IMR-90 (cell line): ENCODE measurements around the gene IFITM10.

Experiments used
- CEBPB ChIP-seq: IDR thresholded peaks from 2 replicates; pipeline ENCODE4 v1.6.1; 2012; ENCODE audit warnings: low read depth, low read length, improper control_type of control experiment
- CHD1 ChIP-seq: IDR thresholded peaks from 2 replicates; pipeline ENCODE4 v1.6.1; 2012; ENCODE audit warnings: low read depth, low read length, improper control_type of control experiment
- MAFK ChIP-seq: IDR thresholded peaks from 2 replicates; pipeline ENCODE4 v1.6.1; 2012; ENCODE audit warnings: low read depth, low read length, improper control_type of control experiment
- POLR2A ChIP-seq: IDR thresholded peaks from 2 replicates; pipeline ENCODE4 v1.6.1; 2012; ENCODE audit warnings: mild to moderate bottlenecking, low read depth, low read length
- RAD21 ChIP-seq: IDR thresholded peaks from 2 replicates; pipeline ENCODE4 v1.6.1; 2012; ENCODE audit warnings: low read length, improper control_type of control experiment
- RCOR1 ChIP-seq: IDR thresholded peaks from 2 replicates; pipeline ENCODE4 v1.6.1; 2012; ENCODE audit warnings: mild to moderate bottlenecking, low read length, improper control_type of control experiment; ENCODE audit not compliant: insufficient replicate concordance
- SMC3 ChIP-seq: fragments of 150-350 bp; IDR thresholded peaks from 2 replicates; pipeline ENCODE4 v1.6.1; 2016; ENCODE audit warnings: low read depth, mild to moderate bottlenecking, antibody characterized with exemption, low read length, moderate library complexity
- TF ChIP-seq, protein P1 (sequence below): conservative IDR thresholded peaks from 2 replicates; pipeline ENCODE4 v1.5.1; 2012; ENCODE audit warnings: mild to moderate bottlenecking, low read depth, low read length, improper control_type of control experiment
- TF ChIP-seq, protein P2 (sequence below): fragments of 150-350 bp; IDR thresholded peaks from 2 replicates; pipeline ENCODE4 v1.6.1; 2016; ENCODE audit warnings: low read depth, mild to moderate bottlenecking, low read length, moderate library complexity, borderline replicate concordance
- TF ChIP-seq, protein P3 (sequence below): fragments of 150-350 bp; IDR thresholded peaks from 2 replicates; pipeline ENCODE4 v1.6.1; 2017; ENCODE audit warnings: mild to moderate bottlenecking, antibody characterized with exemption, low read length, low read depth

DNA sequence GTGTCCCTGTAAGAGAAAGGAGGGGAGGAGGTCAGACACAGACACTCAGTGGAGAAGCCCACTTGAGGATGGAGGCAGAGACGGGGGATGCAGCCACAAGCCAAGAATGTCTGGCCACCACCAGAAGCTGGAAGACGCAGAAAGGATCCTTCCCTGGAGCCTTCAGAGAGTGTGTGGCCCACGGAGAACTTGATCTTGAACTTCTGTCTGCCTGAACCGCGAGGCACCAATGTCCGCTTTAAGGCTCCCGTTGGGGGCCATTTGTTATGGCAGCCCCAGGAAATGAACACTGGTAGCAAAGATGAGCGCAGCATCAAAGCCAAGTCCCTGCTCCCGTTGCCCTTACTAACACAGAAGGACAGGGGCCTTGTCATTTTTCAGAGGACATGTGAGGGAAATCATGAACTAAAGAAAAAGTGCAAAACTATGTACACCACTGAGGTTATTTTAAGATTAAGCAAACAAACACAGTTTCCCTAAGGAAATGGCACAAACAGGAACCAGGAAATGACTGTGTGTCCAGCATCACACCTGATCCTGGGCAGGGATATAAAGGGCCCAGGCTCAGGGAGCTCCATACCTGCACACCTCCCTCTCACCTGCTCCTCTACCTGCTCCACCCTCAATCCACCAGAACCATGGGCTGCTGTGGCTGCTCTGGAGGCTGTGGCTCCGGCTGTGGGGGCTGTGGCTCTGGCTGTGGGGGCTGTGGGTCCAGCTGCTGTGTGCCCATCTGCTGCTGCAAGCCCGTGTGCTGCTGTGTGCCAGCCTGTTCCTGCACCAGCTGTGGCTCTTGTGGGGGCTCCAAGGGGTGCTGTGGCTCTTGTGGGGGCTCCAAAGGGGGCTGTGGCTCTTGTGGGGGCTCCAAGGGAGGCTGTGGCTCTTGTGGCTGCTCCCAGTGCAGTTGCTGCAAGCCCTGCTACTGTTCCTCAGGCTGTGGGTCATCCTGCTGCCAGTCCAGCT is 53.5 kb downstream of the IFITM10 start, which contains the start of gene KRTAP5-6:
- TF ChIP-seq, protein P1, sequence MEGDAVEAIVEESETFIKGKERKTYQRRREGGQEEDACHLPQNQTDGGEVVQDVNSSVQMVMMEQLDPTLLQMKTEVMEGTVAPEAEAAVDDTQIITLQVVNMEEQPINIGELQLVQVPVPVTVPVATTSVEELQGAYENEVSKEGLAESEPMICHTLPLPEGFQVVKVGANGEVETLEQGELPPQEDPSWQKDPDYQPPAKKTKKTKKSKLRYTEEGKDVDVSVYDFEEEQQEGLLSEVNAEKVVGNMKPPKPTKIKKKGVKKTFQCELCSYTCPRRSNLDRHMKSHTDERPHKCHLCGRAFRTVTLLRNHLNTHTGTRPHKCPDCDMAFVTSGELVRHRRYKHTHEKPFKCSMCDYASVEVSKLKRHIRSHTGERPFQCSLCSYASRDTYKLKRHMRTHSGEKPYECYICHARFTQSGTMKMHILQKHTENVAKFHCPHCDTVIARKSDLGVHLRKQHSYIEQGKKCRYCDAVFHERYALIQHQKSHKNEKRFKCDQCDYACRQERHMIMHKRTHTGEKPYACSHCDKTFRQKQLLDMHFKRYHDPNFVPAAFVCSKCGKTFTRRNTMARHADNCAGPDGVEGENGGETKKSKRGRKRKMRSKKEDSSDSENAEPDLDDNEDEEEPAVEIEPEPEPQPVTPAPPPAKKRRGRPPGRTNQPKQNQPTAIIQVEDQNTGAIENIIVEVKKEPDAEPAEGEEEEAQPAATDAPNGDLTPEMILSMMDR: no peak
- TF ChIP-seq, protein P2, sequence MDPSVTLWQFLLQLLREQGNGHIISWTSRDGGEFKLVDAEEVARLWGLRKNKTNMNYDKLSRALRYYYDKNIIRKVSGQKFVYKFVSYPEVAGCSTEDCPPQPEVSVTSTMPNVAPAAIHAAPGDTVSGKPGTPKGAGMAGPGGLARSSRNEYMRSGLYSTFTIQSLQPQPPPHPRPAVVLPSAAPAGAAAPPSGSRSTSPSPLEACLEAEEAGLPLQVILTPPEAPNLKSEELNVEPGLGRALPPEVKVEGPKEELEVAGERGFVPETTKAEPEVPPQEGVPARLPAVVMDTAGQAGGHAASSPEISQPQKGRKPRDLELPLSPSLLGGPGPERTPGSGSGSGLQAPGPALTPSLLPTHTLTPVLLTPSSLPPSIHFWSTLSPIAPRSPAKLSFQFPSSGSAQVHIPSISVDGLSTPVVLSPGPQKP: no peak
- TF ChIP-seq SMC3: no peak
- no peak for TF ChIP-seq RCOR1
- no peak for TF ChIP-seq CEBPB
- TF ChIP-seq POLR2A: no peak
- TF ChIP-seq RAD21: no peak
- no peak for TF ChIP-seq CHD1
- TF ChIP-seq MAFK: no peak
- TF ChIP-seq, protein P3, sequence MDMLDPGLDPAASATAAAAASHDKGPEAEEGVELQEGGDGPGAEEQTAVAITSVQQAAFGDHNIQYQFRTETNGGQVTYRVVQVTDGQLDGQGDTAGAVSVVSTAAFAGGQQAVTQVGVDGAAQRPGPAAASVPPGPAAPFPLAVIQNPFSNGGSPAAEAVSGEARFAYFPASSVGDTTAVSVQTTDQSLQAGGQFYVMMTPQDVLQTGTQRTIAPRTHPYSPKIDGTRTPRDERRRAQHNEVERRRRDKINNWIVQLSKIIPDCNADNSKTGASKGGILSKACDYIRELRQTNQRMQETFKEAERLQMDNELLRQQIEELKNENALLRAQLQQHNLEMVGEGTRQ: no peak
